Natural killer cell (primary cell): ENCODE measurements around the gene PGP. TPM values are rescaled to one million over a fixed set of nuclear protein-coding genes. Genes with fewer than 3 reads are reported as not detected.
"Not testable (repeated sequence)": the region's sequence is repeated elsewhere in the genome, so short reads cannot be mapped to it uniquely, and the experiment has no call there.

Source experiments
- ATAC-seq, 3 donors: fragments of 150-1000 bp in 2 of 3; fragments of 200-7000 bp in 1 of 3; cut with Tn5 transposase; 1 replicate in 1 of 3; 2 replicates in 2 of 3; pipeline ENCODE4 v1.10.0; 2021; ENCODE audit warnings: mild to moderate bottlenecking in 2 of 3, moderate library complexity in 2 of 3
- DNase-seq, 2 donors: peaks; one replicate each; pipeline versions ENCODE4 v3.0.0 to v3.0.0-alpha.2; 2013 to 2021; ENCODE audit warnings: mixed read lengths in 1 of 2
- H3K27ac ChIP-seq: one replicate; pipeline ENCODE4 v1.5.1; 2013; ENCODE audit warnings: mild to moderate bottlenecking, low read length
- H3K27me3 ChIP-seq: one replicate; pipeline ENCODE4 v1.6.1; 2013; ENCODE audit warnings: low read length; ENCODE audit not compliant: control insufficient read depth, insufficient read depth
- H3K36me3 ChIP-seq: one replicate; pipeline ENCODE4 v1.6.1; 2013; ENCODE audit warnings: low read length; ENCODE audit not compliant: control insufficient read depth, insufficient read depth
- H3K4me1 ChIP-seq: one replicate; pipeline ENCODE4 v1.6.1; 2013; ENCODE audit warnings: low read length; ENCODE audit not compliant: control insufficient read depth, insufficient read depth
- H3K4me3 ChIP-seq: one replicate; pipeline ENCODE4 v1.5.1; 2013; ENCODE audit warnings: low read length
- H3K9me3 ChIP-seq: one replicate; pipeline ENCODE4 v1.6.1; 2013; ENCODE audit warnings: low read length; ENCODE audit not compliant: control insufficient read depth, insufficient read depth
- H3K27ac Mint-ChIP-seq, 2 donors: one replicate each; pipeline ENCODE4 v1.8.0; 2022; ENCODE audit warnings: mild to moderate bottlenecking in 2 of 2, mixed read lengths in 2 of 2, moderate library complexity in 1 of 2
- H3K27me3 Mint-ChIP-seq, 2 donors: one replicate each; pipeline ENCODE4 v1.8.0; 2022; ENCODE audit warnings: low read depth in 2 of 2, mixed read lengths in 2 of 2
- H3K36me3 Mint-ChIP-seq: one replicate; pipeline ENCODE4 v1.8.0; 2022; ENCODE audit warnings: mixed read lengths
- H3K4me1 Mint-ChIP-seq, 2 donors: one replicate each; pipeline ENCODE4 v1.8.0; 2022; ENCODE audit warnings: mixed read lengths in 2 of 2
- H3K4me3 Mint-ChIP-seq: one replicate; pipeline ENCODE4 v1.8.0; 2022; ENCODE audit warnings: mild to moderate bottlenecking, moderate library complexity, mixed read lengths
- H3K9me3 Mint-ChIP-seq, 2 donors: one replicate each; pipeline ENCODE4 v1.8.0; 2022; ENCODE audit warnings: mixed read lengths in 2 of 2
- WGBS: methylation state at CpG from one replicate; pipeline ENCODE4 v1.1.7; 2013; ENCODE audit warnings: missing lambda C conversion rate; ENCODE audit not compliant: insufficient coverage; 5-methylcytosine and 5-hydroxymethylcytosine counted together
- intact Hi-C: fragments of 100-400 bp; cut with micrococcal nuclease; formaldehyde crosslinking; loops from one replicate; pipeline ENCODE4 v1.14.2; 2022
- total RNA-seq, 4 donors: library from RNA; stranded (reverse); fragments of 120-200 nt in 1 of 4; gene quantifications; one replicate each; pipeline versions ENCODE4 v1.2.3 to v1.2.4, GENCODE V29; 2013 to 2022
- TF ChIP-seq, protein P1 (sequence below): fragments of 200-600 bp; IDR thresholded peaks from one replicate; pipeline ENCODE4 v1.8.0; 2022; ENCODE audit warnings: antibody characterized with exemption

The PGP gene
- total RNA-seq, 3 donors from 2014 or later (not counting 1 experiment from before 2014, with no cell fraction given) = 9.7 to 12.8 (median 12.4) TPM

GRCh38 chr16:2243031-2243528 lies 28.4 kb upstream of the PGP start:
- H3K4me3 Mint-ChIP-seq = no peak overlapping the region
- no peaks in the 10 kb centered on the region for H3K27me3 ChIP-seq
- no peaks in the 10 kb centered on the region for H3K4me1 ChIP-seq
- ATAC-seq (no peak), DNase-seq (no peak)
- no peak overlapping the region for H3K27ac Mint-ChIP-seq
- TF ChIP-seq, protein P1, sequence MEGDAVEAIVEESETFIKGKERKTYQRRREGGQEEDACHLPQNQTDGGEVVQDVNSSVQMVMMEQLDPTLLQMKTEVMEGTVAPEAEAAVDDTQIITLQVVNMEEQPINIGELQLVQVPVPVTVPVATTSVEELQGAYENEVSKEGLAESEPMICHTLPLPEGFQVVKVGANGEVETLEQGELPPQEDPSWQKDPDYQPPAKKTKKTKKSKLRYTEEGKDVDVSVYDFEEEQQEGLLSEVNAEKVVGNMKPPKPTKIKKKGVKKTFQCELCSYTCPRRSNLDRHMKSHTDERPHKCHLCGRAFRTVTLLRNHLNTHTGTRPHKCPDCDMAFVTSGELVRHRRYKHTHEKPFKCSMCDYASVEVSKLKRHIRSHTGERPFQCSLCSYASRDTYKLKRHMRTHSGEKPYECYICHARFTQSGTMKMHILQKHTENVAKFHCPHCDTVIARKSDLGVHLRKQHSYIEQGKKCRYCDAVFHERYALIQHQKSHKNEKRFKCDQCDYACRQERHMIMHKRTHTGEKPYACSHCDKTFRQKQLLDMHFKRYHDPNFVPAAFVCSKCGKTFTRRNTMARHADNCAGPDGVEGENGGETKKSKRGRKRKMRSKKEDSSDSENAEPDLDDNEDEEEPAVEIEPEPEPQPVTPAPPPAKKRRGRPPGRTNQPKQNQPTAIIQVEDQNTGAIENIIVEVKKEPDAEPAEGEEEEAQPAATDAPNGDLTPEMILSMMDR = no peak
- H3K9me3 ChIP-seq = no peaks in the 10 kb centered on the region
- H3K9me3 Mint-ChIP-seq = no peaks in the 10 kb centered on the region
- no peaks in the 10 kb centered on the region for H3K27me3 Mint-ChIP-seq
- no peaks in the 10 kb centered on the region for H3K4me1 Mint-ChIP-seq
- H3K36me3 Mint-ChIP-seq = no peaks in the 10 kb centered on the region
- no peak overlapping the region for H3K4me3 ChIP-seq
- H3K27ac ChIP-seq = no peak overlapping the region
- WGBS = 97% methylated on average over 19 of the region's 19 CpGs
- peaks cover 29% of the 10 kb centered on the region for H3K36me3 ChIP-seq
- intact Hi-C loops = no loop called here

DNA sequence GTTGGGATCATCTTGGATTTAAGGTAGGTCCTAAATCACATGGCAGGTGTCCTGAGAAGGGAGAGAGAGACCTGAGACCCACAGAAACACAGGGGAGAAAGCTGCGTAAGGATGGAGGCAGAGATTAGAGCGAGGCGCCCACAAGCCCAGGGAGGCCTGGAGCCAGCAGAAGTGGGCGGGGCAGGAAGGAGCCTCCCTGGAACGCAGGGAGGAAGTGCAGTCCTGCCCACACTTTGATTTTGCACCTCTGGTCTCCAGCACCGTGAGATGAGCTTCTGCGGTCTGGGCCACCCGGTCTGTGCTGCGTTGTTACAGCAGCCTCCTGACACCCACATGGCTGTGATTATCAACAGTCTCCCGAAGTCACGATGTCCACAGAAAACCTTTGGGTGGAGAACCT lies 28.0 kb upstream of the PGP start:
- Histone ChIP-seq H3K9me3 (no peaks in the 10 kb centered on the region), H3K27me3 (no peaks in the 10 kb centered on the region), H3K36me3 (peaks cover 29% of the 10 kb centered on the region), H3K27ac (no peak overlapping the region), H3K4me1 (no peaks in the 10 kb centered on the region), H3K4me3 (no peak overlapping the region)
- intact Hi-C loops = no loop called here
- no peak for DNase-seq
- Mint-ChIP-seq H3K9me3 (no peaks in the 10 kb centered on the region), H3K4me3 (no peak overlapping the region), H3K27ac (no peak overlapping the region), H3K4me1 (no peaks in the 10 kb centered on the region), H3K27me3 (no peaks in the 10 kb centered on the region), H3K36me3 (no peaks in the 10 kb centered on the region)
- WGBS = 89% methylated on average over 11 of the region's 11 CpGs
- TF ChIP-seq, protein P1 = no peak
- ATAC-seq = no peak

- H3K9me3 ChIP-seq, H3K36me3 Mint-ChIP-seq, H3K9me3 Mint-ChIP-seq, intact Hi-C loops, H3K27me3 Mint-ChIP-seq, H3K4me3 ChIP-seq, H3K27ac ChIP-seq, H3K27me3 ChIP-seq, DNase-seq, H3K4me3 Mint-ChIP-seq, ATAC-seq, H3K4me1 Mint-ChIP-seq, H3K27ac Mint-ChIP-seq: not testable (repeated sequence)
- peaks cover 13% of the 10 kb centered on the region for H3K4me1 ChIP-seq
- 98% methylated on average over 8 of the region's 9 CpGs for WGBS
- peaks cover 23% of the 10 kb centered on the region for H3K36me3 ChIP-seq
Observed at GRCh38 chr16:2240331-2240730, 25.7 kb upstream of the PGP start.

- DNase-seq (no peak), ATAC-seq (no peak)
- Histone ChIP-seq H3K9me3 (no peaks in the 10 kb centered on the region), H3K27ac (no peak overlapping the region), H3K4me1 (peaks cover 13% of the 10 kb centered on the region), H3K4me3 (no peak overlapping the region), H3K27me3 (peaks cover 6% of the 10 kb centered on the region), H3K36me3 (peaks cover 24% of the 10 kb centered on the region)
- H3K27me3 Mint-ChIP-seq = no peaks in the 10 kb centered on the region
- H3K36me3 Mint-ChIP-seq = no peaks in the 10 kb centered on the region
- TF ChIP-seq, protein P1 = no peak
- H3K9me3 Mint-ChIP-seq = no peaks in the 10 kb centered on the region
- intact Hi-C loops = no loop called here
- WGBS = 95% methylated on average over 15 of the region's 15 CpGs
- H3K27ac Mint-ChIP-seq = no peak overlapping the region
- no peaks in the 10 kb centered on the region for H3K4me1 Mint-ChIP-seq
- H3K4me3 Mint-ChIP-seq = no peak overlapping the region
Observed at GRCh38 chr16:2238838-2239675, 24.4 kb upstream of the PGP start.
